HG03521 (cell line): ENCODE measurements around the gene CNOT8.
A peak's percentile ranks its signal among the peaks of the same experiment; 100 is the strongest.
"Not testable (repeated sequence)": the region's sequence is repeated elsewhere in the genome, so short reads cannot be mapped to it uniquely, and the experiment has no call there.

ENCODE experiments used
- ATAC-seq: cut with Tn5 transposase; IDR thresholded peaks from one replicate; pipeline ENCODE4 v1.9.1; 2021; ENCODE audit warnings: mild to moderate bottlenecking, moderate library complexity; ENCODE audit not compliant: unreplicated experiment

Gene CNOT8

GRCh38 chr5:154834053-154834452, 24.4 kb upstream of the CNOT8 start:
- ATAC-seq = no peak

GRCh38 chr5:154835701-154836052, 22.8 kb upstream of the CNOT8 start:
- not testable (repeated sequence) for ATAC-seq

GRCh38 chr5:154836225-154836624, 22.2 kb upstream of the CNOT8 start:
- no peak for ATAC-seq

GRCh38 chr5:154837009-154837901, 21.2 kb upstream of the CNOT8 start:
- no peak for ATAC-seq

GRCh38 chr5:154840435-154841272, 17.8 kb upstream of the CNOT8 start:
- ATAC-seq = no peak

- ATAC-seq = no peak
Measured at GRCh38 chr5:154841273-154841661, 17.2 kb upstream of the CNOT8 start.

GRCh38 chr5:154842689-154843530, 15.5 kb upstream of the CNOT8 start:
- no peak for ATAC-seq

GRCh38 chr5:154844809-154845208, 13.6 kb upstream of the CNOT8 start:
- ATAC-seq = no peak

- no peak for ATAC-seq
Measured at GRCh38 chr5:154849264-154849785, 9.1 kb upstream of the CNOT8 start.

- ATAC-seq = no peak
Measured at GRCh38 chr5:154849791-154850201, 8.6 kb upstream of the CNOT8 start.

- ATAC-seq = no peak
Measured at GRCh38 chr5:154850255-154851062, 8.0 kb upstream of the CNOT8 start, which contains the start of gene FAXDC2. Gene FAXDC2, minus strand, starts transcription at chr5:154850603. Its CDS starts 12,425 bp downstream, at chr5:154838178.

GRCh38 chr5:154851351-154851750, 7.1 kb upstream of the CNOT8 start:
- ATAC-seq = no peak

- ATAC-seq = peak; percentile 55
Measured at GRCh38 chr5:154857530-154858296, 714 bp upstream of the CNOT8 start.

GRCh38 chr5:154858972-154859871, 795 bp downstream of the CNOT8 start:
- no peak for ATAC-seq

- ATAC-seq = no peak
Measured at GRCh38 chr5:154860123-154860522, 1.7 kb downstream of the CNOT8 start.

GRCh38 chr5:154860765-154861164, 2.3 kb downstream of the CNOT8 start:
- no peak for ATAC-seq

- ATAC-seq = no peak
Measured at GRCh38 chr5:154861946-154862345, 3.5 kb downstream of the CNOT8 start.

GRCh38 chr5:154862766-154863165, 4.3 kb downstream of the CNOT8 start:
- ATAC-seq = no peak
